ENCODE results near the gene RIPOR3. TPM values are rescaled to one million over a fixed set of nuclear protein-coding genes. Genes with fewer than 3 reads are reported as not detected.

Gene RIPOR3
- total and polyA plus RNA-seq, 9 of the 15 experiments (the other 6 are each of a cell fraction or from before 2014, with no cell fraction given), result 3.3 to 62.7 (median 21.4) TPM

DNA sequence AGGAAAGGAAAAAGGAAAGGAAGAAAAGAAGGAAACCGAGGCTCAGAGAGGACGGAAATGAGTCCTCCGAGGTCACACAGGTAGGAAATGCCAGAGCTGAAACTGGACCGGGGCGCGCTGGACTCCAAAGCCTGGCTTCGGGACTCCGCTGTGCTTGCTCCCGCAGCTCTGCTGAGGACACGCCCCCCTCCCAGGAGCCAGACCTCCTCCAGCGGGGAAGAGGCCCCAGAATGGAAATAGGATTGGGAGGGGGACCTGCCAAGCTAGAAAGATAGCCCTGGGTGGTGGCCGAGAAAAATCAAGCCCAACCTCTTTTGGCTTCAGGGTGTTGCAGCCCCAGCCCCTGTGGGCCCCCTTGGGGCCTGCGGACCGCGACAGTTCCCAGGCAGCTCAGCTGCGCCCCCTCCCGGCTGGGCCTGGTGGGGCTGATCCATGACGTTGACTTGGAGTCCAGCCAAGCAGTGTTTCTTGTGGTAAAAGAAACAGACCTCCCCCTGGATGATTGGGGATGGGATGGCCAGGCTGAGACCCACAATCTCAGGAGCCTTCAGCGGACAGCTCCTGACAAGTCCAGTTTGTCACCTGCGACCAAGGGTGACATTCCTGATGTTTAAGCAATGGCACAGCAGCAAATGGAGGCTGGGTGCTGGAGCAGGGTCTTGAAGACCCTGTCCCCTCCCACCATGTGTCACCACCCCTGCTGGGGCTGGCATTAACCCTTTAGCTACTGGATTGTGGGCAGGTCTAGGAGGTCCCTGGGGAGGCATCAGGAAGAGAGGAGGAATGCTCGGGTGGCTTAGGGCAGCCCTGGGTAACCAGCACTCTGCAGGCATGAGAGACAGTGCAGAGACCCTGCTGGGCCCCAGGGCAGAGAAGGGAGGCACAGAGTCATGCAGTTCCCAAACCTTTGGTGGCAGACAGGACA lies 55.4 kb downstream of the RIPOR3 start (continued):
- TF ChIP-seq GTF2F1 (IDR thresholded peaks at IDR 0.05; ENCODE audit: low read depth, low read length) (0 out of 2 replicates have a peak, but pooled peaks have one; percentile 24), HCFC1 (IDR thresholded peaks at IDR 0.05; ENCODE audit: low read depth, low read length) (no peak), NR4A1 (CRISPR knock-in tag; IDR thresholded peaks at IDR 0.05) (no peak), NR4A1 (tag; IDR thresholded peaks at IDR 0.05) (no peak), SAP30 (IDR thresholded peaks at IDR 0.05; ENCODE audit: borderline replicate concordance, insufficient read depth, low read depth, low read length, poor library complexity, severe bottlenecking) (no peak), ZNF77 (CRISPR knock-in tag; IDR thresholded peaks at IDR 0.05) (no peak), ZNF785 (CRISPR knock-in tag; IDR thresholded peaks at IDR 0.05) (no peak)

DNA sequence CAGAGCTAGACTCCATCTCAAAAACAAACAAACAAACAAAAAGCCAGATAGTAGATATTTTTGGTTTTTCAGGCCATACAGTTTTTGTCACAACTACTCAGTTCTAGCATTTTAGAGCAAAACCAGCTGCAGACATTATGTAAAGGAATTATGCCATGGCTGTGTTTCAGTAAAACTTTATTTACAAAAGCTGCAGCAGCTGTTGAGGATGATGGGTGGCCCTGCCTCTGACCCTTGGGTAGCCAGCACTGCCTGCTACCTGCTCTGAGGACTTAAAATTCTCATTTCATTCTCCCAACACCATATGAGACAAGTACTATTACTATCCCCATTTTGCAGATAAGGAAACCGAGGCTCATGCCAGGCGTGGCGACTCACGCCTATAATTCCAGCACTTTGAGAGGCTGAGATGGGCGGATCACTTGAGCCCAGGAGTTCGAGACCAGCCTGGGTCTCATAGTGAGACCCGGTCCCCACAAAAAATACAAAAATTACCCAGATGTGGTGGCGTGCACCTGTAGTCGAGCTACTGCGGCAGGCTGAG lies 56.3 kb downstream of the RIPOR3 start:
- H3K4me3 ChIP-seq, result no peak overlapping the region
- H3K27me3 ChIP-seq (ENCODE audit: control insufficient read depth in 2 of 2, insufficient read depth in 2 of 2, low read length in 2 of 2), result no peaks in the 10 kb centered on the region
- H3K9ac ChIP-seq (ENCODE audit: insufficient read depth in 1 of 2, low read depth in 2 of 2, low read length in 2 of 2), result no peak overlapping the region
- intact Hi-C loops (cut with micrococcal nuclease) (no loop called here), in situ Hi-C loops (cut with MboI) (no loop called here)
- ChIA-PET POLR2A (interaction anchor here (0.7 to 1.7 kb wide), 6 partner anchors 9 to 645 kb away, joined by 3 to 8 read pairs (median 3); partner anchors contain the start of gene CEBPB), CTCF (ENCODE audit: low intra/inter-chr PET ratio) (interaction anchor here (0.6 to 1.1 kb wide), 2 partner anchors 79 to 109 kb away, joined by 3 to 4 read pairs; no protein-coding TSS in a partner anchor)
- peaks cover 65% of the 10 kb centered on the region for H3K79me2 ChIP-seq (ENCODE audit: control insufficient read depth, insufficient read depth, low read length)
- H3K27ac ChIP-seq (ENCODE audit: extremely low read depth, low read depth, low read length), result no peak overlapping the region; the same call in 2 of the 3 replicates
- ATAC-seq (no peak), DNase-seq (ENCODE audit: extremely low read depth in 1 of 4, low spot score in 3 of 4) (no peak), FAIRE-seq (no peak)
- H2AFZ ChIP-seq (ENCODE audit: low read depth, low read length), result no peak overlapping the region
- peaks cover 23 to 46% of the 10 kb centered on the region in 2 experiments for H3K4me1 ChIP-seq (replicated peaks in 1 of 2; ENCODE audit: control insufficient read depth in 2 of 2, insufficient read depth in 2 of 2, low read length in 2 of 2)
- no peaks in the 10 kb centered on the region for H3K9me3 ChIP-seq (replicated peaks; ENCODE audit: control insufficient read depth, insufficient read depth, low read depth, low read length)
- WGBS (ENCODE audit: insufficient coverage, low coverage, missing lambda C conversion rate), result 95% methylated on average over 7 of the region's 10 CpGs
- no TSS peak for BruUV-seq (replicated peaks)
- peaks cover 36% of the 10 kb centered on the region for H4K20me1 ChIP-seq (replicated peaks; ENCODE audit: control insufficient read depth, insufficient read depth, low read length)
- no peaks in the 10 kb centered on the region for H3K9me1 ChIP-seq (ENCODE audit: control insufficient read depth, insufficient read depth, low read length)
- no peak overlapping the region for H3K4me2 ChIP-seq (ENCODE audit: insufficient read depth, low read length)
- H3K36me3 ChIP-seq (ENCODE audit: control insufficient read depth, insufficient read depth, low read length), result peaks cover 20% of the 10 kb centered on the region; the same call in 1 of the 3 replicates
- TF ChIP-seq CREM (IDR thresholded peaks at IDR 0.05; ENCODE audit: low read depth), result no peak
- TF ChIP-seq BCOR (IDR thresholded peaks at IDR 0.05), result peak; percentile 37; the same call in 1 of the 2 replicates
- peak; percentile 71 for TF ChIP-seq RBM25 (IDR thresholded peaks at IDR 0.05; ENCODE audit: low read depth, low read length, severe bottlenecking)
- peak; percentile 36; the same call in 1 of the 2 replicates for TF ChIP-seq ADNP (tag; IDR thresholded peaks at IDR 0.05)
- TF ChIP-seq ZNF140 (CRISPR knock-in tag; IDR thresholded peaks at IDR 0.05), result no peak
- TF ChIP-seq CHD4 (IDR thresholded peaks at IDR 0.05; ENCODE audit: insufficient read depth, insufficient replicate concordance, low read depth, low read length, poor library complexity, severe bottlenecking), result peak; percentile 27
- no peak for TF ChIP-seq NFATC3 (IDR thresholded peaks at IDR 0.05)

Measured in K562 (cell line).